Activated CD4-positive, alpha-beta T cell treated with anti-CD3 and anti-CD28 coated beads for 36 hours (primary cell): ENCODE results near the gene CCDC69. TPM values are rescaled to one million over a fixed set of nuclear protein-coding genes. Genes with fewer than 3 reads are reported as not detected.
A peak's percentile ranks its signal among the peaks of the same experiment; 100 is the strongest.

Source experiments
- ATAC-seq: fragments of 200-7000 bp; cut with Tn5 transposase; one replicate; pipeline ENCODE4 v1.10.0; 2021; ENCODE audit warnings: mild to moderate bottlenecking, moderate library complexity
- CTCF ChIA-PET: fragments of 350-600 bp; sonication (Branson Sonifier 250); formaldehyde crosslinking; loops from one replicate; lab custom pipeline; 2021; ENCODE audit warnings: antibody characterized with exemption; lab: Charles Lee
- POLR2A ChIA-PET: fragments of 350-600 bp; sonication (Branson Sonifier 250); formaldehyde crosslinking; loops from one replicate; lab custom pipeline; 2021; ENCODE audit warnings: antibody characterized with exemption, inconsistent platforms; lab: Charles Lee
- DNase-seq: peaks from one replicate; pipeline ENCODE4 v3.0.0-alpha.2; 2020
- H3K27ac Mint-ChIP-seq: one replicate; pipeline ENCODE4 v1.8.0; 2021; ENCODE audit warnings: mixed read lengths
- H3K27me3 Mint-ChIP-seq: one replicate; pipeline ENCODE4 v1.8.0; 2021; ENCODE audit warnings: mixed read lengths
- H3K36me3 Mint-ChIP-seq: one replicate; pipeline ENCODE4 v1.8.0; 2021; ENCODE audit warnings: low read depth, mixed read lengths
- H3K4me1 Mint-ChIP-seq: one replicate; pipeline ENCODE4 v1.8.0; 2021; ENCODE audit warnings: mixed read lengths
- H3K4me3 Mint-ChIP-seq: one replicate; pipeline ENCODE4 v1.8.0; 2021; ENCODE audit warnings: mild to moderate bottlenecking, moderate library complexity, mixed read lengths
- H3K9me3 Mint-ChIP-seq: one replicate; pipeline ENCODE4 v1.8.0; 2021; ENCODE audit warnings: low read depth, mixed read lengths
- intact Hi-C, 2 experiments: fragments of 100-400 bp; cut with DNase I in 1 of 2; cut with micrococcal nuclease in 1 of 2; formaldehyde crosslinking; loops; one replicate each; pipeline versions ENCODE4 v1.14.2 to v1.15.1; 2022 to 2024; cut with DNase I, micrococcal nuclease
- total RNA-seq, 2 experiments: library from RNA; stranded (reverse); gene quantifications; one replicate each; pipeline ENCODE4 v1.2.3, GENCODE V29; 2021

CCDC69 gene
- total RNA-seq, 2 experiments from 2014 or later = 24.8 to 26.9 TPM

DNA sequence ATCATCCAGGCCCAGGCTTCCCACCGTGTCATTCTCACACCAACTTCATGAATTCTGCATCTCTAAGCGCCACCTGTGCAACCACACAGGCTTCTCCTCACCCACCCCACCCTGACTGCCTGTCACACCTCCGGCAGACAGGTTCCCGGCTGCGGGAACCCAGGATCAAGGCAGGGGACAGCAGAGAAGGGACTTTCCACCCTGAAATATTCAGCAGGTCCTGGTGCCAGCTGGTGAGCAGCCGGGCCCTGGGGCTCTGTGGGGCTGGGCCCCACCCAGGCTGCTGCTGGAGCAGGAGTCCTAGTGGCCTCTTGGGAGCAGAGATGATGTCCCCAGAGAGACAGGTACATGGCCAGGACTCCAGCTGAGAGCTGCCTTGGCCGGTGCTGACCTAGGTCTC is 79.0 kb downstream of the CCDC69 start:
- intact Hi-C loops = no loop called here
- peak overlapping the region; percentile 19 for H3K27ac Mint-ChIP-seq
- DNase-seq (no peak), ATAC-seq (no peak)
- H3K9me3 Mint-ChIP-seq = no peaks in the 10 kb centered on the region
- peaks cover 93% of the 10 kb centered on the region for H3K4me1 Mint-ChIP-seq
- POLR2A ChIA-PET = no interaction called here
- no peak overlapping the region for H3K4me3 Mint-ChIP-seq
- CTCF ChIA-PET = interaction anchor here (1.1 to 19.2 kb wide), 3 partner anchors 18 to 30 kb away, joined by 5 to 216 read pairs (median 9); no protein-coding TSS in a partner anchor
- H3K36me3 Mint-ChIP-seq = peaks cover 57% of the 10 kb centered on the region
- H3K27me3 Mint-ChIP-seq = no peaks in the 10 kb centered on the region

DNA sequence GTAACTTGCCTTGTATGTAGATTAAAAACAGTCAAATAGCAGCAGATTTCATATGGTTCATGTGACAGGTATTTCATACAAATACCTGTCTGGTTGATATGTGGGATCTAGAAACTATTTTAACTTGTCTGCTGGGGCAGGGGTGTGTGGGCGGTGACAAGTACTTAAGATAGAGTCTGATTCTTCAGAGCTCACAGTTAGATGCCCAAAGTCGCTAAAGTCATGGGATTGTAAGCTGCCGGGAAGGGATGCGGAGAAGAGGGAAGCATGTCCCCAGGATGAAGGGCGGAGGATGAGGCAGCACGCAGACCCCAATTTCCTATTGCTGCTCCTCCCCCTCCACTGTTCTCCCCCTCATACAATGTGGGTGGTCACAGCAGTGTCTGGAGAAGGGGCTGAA is 79.6 kb downstream of the CCDC69 start:
- peak; percentile 21 for DNase-seq
- Mint-ChIP-seq H3K9me3 (no peaks in the 10 kb centered on the region), H3K27ac (no peak overlapping the region), H3K27me3 (no peaks in the 10 kb centered on the region), H3K4me3 (no peak overlapping the region), H3K36me3 (peaks cover 58% of the 10 kb centered on the region), H3K4me1 (peaks cover 93% of the 10 kb centered on the region)
- intact Hi-C loops = no loop called here
- no peak for ATAC-seq
- ChIA-PET CTCF (interaction anchor here (1.0 to 19.2 kb wide), 3 partner anchors 13 to 19 kb away, joined by 4 to 216 read pairs (median 54); partner anchors contain the start of gene ANXA6), POLR2A (no interaction called here)

DNA sequence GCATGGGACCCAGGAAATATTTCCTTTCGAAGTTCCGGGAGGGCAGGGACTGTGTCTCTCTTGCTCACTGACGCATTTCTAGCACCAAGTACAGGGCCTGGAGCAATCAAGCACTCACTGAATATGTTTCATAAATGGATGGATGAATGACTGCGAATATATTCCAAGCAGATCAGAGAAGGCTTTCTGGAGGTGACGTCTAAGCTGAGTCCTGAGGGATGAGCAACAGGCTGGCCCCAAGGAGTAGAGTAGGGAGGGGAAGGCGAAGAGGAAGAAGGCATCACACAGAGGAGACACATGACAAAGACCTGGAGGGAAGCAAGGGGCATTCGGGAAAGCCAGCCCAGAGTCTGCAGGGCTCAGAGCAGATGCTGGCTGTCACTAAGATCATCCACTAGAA is 80.2 kb downstream of the CCDC69 start:
- no peak for ATAC-seq
- H3K9me3 Mint-ChIP-seq = no peaks in the 10 kb centered on the region
- H3K4me3 Mint-ChIP-seq = no peak overlapping the region
- ChIA-PET CTCF (interaction anchor here (1.0 to 19.2 kb wide), 3 partner anchors 14 to 19 kb away, joined by 4 to 216 read pairs (median 54); partner anchors contain the start of gene ANXA6), POLR2A (no interaction called here)
- H3K4me1 Mint-ChIP-seq = peaks cover 94% of the 10 kb centered on the region
- H3K36me3 Mint-ChIP-seq = peaks cover 60% of the 10 kb centered on the region
- no peak for DNase-seq
- H3K27ac Mint-ChIP-seq = peak overlapping the region; percentile 10
- no peaks in the 10 kb centered on the region for H3K27me3 Mint-ChIP-seq
- intact Hi-C loops = no loop called here

DNA sequence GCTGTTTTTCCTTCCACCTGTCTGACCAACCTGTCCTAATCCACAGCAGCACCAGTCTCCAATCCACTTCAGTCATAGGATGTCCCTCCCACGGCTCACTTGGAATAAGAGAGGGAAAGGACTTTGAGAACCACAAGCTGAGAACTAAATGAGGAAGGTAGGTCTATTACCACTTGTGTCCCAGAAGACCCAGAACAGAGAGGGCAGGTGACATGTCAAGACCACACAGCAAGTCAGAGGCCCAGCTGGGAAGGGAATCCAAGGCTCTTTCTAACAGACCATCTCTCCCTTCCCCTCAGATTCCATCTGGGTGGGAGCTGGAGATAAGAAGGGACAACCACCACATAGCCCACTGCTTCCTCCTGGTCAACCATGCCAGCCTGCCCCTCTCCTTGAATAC is 81.0 kb downstream of the CCDC69 start:
- Mint-ChIP-seq H3K27ac (peak overlapping the region; percentile 82), H3K4me3 (no peak overlapping the region)
- no peak for ATAC-seq

DNA sequence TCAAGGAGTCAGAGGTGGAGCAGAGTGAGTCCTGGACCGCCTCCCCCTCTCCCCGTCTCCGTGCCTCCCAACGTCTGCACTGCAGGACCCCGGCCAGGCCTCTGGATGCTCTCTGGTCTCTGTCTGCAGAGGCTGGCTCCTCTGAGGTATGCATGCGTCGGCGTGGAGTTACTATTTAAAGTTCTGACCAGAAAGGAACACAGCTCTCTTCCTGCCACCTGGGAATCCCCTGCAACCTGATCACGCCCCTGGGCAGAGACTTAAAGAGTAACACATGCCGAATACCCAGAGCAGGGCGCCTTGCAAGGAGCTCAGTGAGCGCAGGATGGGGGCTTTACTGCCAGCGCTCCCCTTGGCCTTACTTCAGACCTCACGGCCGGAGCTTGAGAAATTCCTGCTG is 82.4 kb downstream of the CCDC69 start:
- CTCF ChIA-PET = interaction anchor here (0.8 to 19.2 kb wide), 11 partner anchors 9 to 377 kb away, joined by 3 to 216 read pairs (median 4); partner anchors contain the start of genes ANXA6 and TNIP1
- DNase-seq = peak; percentile 82
- POLR2A ChIA-PET = interaction anchor here (0.6 to 2.2 kb wide), 6 partner anchors 9 to 1184 kb away, joined by 4 to 14 read pairs (median 6); no protein-coding TSS in a partner anchor
- intact Hi-C loops = no loop called here
- Mint-ChIP-seq H3K4me3 (peak overlapping the region; percentile 64), H3K36me3 (peaks cover 61% of the 10 kb centered on the region), H3K27ac (peak overlapping the region; percentile 82), H3K27me3 (no peaks in the 10 kb centered on the region), H3K9me3 (no peaks in the 10 kb centered on the region), H3K4me1 (peaks cover 85% of the 10 kb centered on the region)
- ATAC-seq = peak; percentile 94

More for the DNA sequence above, 81.0 kb downstream of the CCDC69 start:
- Mint-ChIP-seq H3K36me3 (peaks cover 60% of the 10 kb centered on the region), H3K9me3 (no peaks in the 10 kb centered on the region), H3K27me3 (no peaks in the 10 kb centered on the region), H3K4me1 (peaks cover 94% of the 10 kb centered on the region)
- intact Hi-C loops = no loop called here
- ChIA-PET CTCF (interaction anchor here (1.9 to 19.2 kb wide), 4 partner anchors 14 to 28 kb away, joined by 16 to 216 read pairs (median 35); partner anchors contain the start of gene ANXA6), POLR2A (interaction anchor here (1.0 to 2.2 kb wide), 2 partner anchors 8 to 25 kb away, joined by 3 to 14 read pairs; no protein-coding TSS in a partner anchor)
- DNase-seq = no peak

DNA sequence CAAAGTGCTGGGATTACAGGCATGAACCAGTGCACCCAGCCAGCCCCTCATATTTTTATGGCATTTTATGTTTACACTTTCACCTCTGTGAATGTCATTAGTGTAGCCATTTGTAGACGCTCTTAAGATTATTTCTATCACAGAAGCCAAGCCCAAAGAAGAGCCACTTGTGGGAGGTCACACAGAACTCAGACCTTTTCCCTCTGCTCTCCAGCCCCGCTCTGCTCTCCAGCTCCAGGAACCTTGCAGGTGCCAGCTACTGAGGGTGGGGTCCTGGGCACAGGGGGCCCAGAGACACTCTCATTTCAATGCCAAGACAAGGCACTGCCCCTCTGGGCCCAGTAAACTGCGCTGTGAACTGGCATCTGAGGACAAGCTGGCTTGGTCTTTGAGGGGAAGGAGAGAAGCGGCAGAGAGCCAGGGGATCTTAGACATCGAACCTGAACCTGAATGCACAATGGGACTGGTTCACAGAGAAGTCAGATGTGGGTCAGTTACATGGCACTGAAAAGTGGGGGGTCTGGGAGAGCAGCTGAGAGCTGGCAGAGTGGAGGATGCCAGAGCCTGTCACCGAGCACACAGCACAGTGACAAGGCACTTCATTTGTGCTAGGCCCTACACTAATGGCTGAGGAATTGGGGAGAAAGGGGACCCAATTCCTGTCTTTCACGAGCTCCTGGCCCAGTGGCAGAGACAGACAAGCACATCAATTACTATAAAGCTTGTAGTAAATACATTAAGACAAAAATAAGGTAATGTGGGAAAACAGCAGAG is 83.0 kb downstream of the CCDC69 start:
- Mint-ChIP-seq H3K27ac (peak overlapping the region; percentile 82), H3K4me3 (peak overlapping the region; percentile 64), H3K9me3 (no peaks in the 10 kb centered on the region), H3K4me1 (peaks cover 78% of the 10 kb centered on the region), H3K36me3 (peaks cover 63% of the 10 kb centered on the region), H3K27me3 (no peaks in the 10 kb centered on the region)
- no peak for ATAC-seq
- intact Hi-C loops = no loop called here
- DNase-seq = no peak
- ChIA-PET CTCF (interaction anchor here (0.8 to 19.2 kb wide), 11 partner anchors 10 to 377 kb away, joined by 3 to 216 read pairs (median 6); partner anchors contain the start of genes ANXA6 and TNIP1), POLR2A (interaction anchor here (0.6 to 2.2 kb wide), 6 partner anchors 10 to 93 kb away, joined by 3 to 14 read pairs (median 4); no protein-coding TSS in a partner anchor)

DNA sequence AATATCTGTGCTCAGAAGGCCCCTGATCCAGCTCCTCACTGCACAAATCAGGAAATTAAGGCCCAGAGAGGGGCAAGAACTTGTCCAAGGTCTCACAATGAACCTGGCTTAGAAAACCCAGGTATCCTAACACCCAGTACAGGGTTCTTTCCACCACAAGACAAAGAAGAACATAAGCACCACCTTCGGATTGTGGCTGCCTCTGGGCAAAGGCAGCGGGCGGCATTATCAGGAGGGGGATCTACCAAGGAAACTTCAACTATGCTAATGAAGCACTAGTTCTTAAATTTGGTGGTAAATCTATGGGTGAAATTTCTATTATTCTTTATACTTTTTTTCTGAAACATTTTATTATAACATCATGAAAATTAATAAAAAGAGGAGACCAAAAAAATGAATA is 84.2 kb downstream of the CCDC69 start:
- Mint-ChIP-seq H3K27me3 (no peaks in the 10 kb centered on the region), H3K4me3 (no peak overlapping the region), H3K4me1 (peaks cover 68% of the 10 kb centered on the region), H3K9me3 (no peaks in the 10 kb centered on the region), H3K27ac (no peak overlapping the region), H3K36me3 (peaks cover 67% of the 10 kb centered on the region)
- DNase-seq (no peak), ATAC-seq (no peak)
- ChIA-PET CTCF (interaction anchor here (0.6 to 27.2 kb wide), 7 partner anchors 9 to 357 kb away, joined by 3 to 685 read pairs (median 4); no protein-coding TSS in a partner anchor), POLR2A (no interaction called here)
- intact Hi-C loops = no loop called here

DNA sequence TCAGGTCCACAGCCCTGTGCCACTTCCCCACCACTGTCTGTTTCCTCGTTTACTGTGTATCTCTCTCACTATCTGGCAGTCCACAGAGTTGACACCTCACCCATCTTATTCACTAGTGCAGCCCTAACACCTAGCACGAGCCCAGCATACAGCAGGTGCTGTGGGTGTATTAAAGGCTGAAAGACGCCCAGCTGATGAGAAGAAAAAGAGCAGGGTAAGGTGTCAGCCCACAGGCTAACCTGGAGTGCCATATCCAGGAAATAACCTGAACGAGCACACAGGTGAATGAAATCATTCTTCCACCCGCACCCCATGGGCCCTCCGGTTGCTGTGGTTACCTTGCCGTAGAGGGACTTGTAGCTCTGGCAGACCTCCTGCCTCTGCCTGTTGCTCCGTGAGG is 84.9 kb downstream of the CCDC69 start:
- CTCF ChIA-PET = interaction anchor here (0.6 to 27.2 kb wide), 6 partner anchors 9 to 357 kb away, joined by 3 to 685 read pairs (median 5); no protein-coding TSS in a partner anchor
- no peaks in the 10 kb centered on the region for H3K27me3 Mint-ChIP-seq
- H3K4me1 Mint-ChIP-seq = peaks cover 64% of the 10 kb centered on the region
- no peak overlapping the region for H3K4me3 Mint-ChIP-seq
- no peaks in the 10 kb centered on the region for H3K9me3 Mint-ChIP-seq
- DNase-seq (no peak), ATAC-seq (no peak)
- H3K27ac Mint-ChIP-seq = peak overlapping the region; percentile 73
- peaks cover 73% of the 10 kb centered on the region for H3K36me3 Mint-ChIP-seq
- POLR2A ChIA-PET = no interaction called here
- intact Hi-C loops = no loop called here

DNA sequence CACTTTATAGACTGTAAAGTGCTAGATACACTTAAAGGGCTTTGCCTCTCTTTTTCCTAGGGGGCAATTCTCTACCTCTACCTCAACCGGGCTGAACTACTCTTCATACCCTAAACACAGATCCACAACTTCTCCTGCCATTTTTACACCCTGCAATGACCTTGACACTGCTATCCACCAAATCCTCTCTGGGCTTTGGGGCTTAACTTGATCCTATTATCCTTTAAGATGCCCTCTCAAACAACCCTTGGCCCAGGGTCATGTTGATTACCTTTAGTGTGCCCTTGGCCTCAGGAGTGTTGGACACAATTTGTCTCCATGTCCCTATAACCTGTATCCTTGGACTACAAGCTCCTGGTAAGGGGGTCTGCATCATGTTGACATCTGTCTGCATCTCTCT is 85.8 kb downstream of the CCDC69 start:
- DNase-seq (no peak), ATAC-seq (no peak)
- Mint-ChIP-seq H3K27me3 (no peaks in the 10 kb centered on the region), H3K9me3 (no peaks in the 10 kb centered on the region), H3K27ac (peak overlapping the region; percentile 73), H3K4me1 (peaks cover 62% of the 10 kb centered on the region), H3K4me3 (no peak overlapping the region), H3K36me3 (peaks cover 77% of the 10 kb centered on the region)
- intact Hi-C loops = no loop called here
- ChIA-PET POLR2A (no interaction called here), CTCF (interaction anchor here (0.6 to 27.2 kb wide), 4 partner anchors 11 to 253 kb away, joined by 3 to 685 read pairs (median 110); no protein-coding TSS in a partner anchor)

DNA sequence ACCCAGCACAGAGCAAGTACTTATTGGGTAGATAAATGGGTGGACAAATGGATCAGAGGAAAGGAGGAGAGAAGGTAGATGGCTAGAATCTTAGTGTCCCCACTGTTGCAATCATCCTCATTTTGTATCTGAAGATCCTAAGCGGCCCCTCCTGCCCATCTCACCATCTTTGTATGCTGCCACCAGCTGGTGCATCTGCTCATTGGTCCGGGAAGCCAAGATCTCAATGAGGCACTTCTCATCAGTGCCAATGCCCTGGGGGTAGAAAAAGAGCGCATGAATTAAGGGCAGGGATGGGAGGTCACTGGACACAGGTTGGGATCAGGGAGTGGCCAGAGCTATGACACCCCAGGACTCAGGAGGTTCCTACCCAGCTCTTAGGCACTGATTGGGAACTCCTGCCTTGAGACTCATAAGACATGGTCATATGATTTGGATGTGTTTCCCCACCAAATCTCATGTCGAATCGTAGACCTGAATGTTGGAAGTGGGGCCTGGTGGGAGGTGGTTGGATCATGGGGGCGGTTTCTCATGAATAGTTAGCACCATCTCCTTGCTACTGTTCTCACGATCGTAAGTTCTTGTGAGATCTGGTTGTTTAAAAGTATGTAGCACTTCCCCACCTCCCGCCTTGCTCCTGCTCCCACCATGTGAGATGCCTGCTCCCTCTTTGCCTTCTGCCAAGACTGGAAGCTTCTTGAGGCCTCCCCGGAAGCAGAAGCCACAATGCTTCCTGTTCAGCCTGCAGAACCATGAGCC is 86.6 kb downstream of the CCDC69 start:
- H3K27me3 Mint-ChIP-seq = no peaks in the 10 kb centered on the region
- ATAC-seq (no peak), DNase-seq (no peak)
- CTCF ChIA-PET = interaction anchor here (1.8 to 27.2 kb wide), 3 partner anchors 10 to 30 kb away, joined by 5 to 685 read pairs (median 216); no protein-coding TSS in a partner anchor
- no peak overlapping the region for H3K4me3 Mint-ChIP-seq
- no peaks in the 10 kb centered on the region for H3K9me3 Mint-ChIP-seq
- POLR2A ChIA-PET = no interaction called here
- peaks cover 81% of the 10 kb centered on the region for H3K36me3 Mint-ChIP-seq
- intact Hi-C loops = no loop called here
- H3K27ac Mint-ChIP-seq = peak overlapping the region; percentile 28
- H3K4me1 Mint-ChIP-seq = peaks cover 60% of the 10 kb centered on the region
